Prostate gland (tissue), 2 donors: Measurements from ENCODE around the gene GARS1. TPM values are rescaled to one million over a fixed set of nuclear protein-coding genes. Genes with fewer than 3 reads are reported as not detected.

Experiments used
- DNase-seq: peaks from one replicate; pipeline ENCODE4 v3.0.0-alpha.2; 2019; ENCODE audit warnings: low spot score
- H3K27ac ChIP-seq, 2 donors: fragments of 200-600 bp; sonication (generic); 2 replicates each; pipeline ENCODE4 v1.5.1; 2017 to 2019
- H3K27me3 ChIP-seq: fragments of 200-600 bp; sonication (generic); replicated peaks from 2 replicates; pipeline ENCODE4 v1.5.1; 2019; ENCODE audit not compliant: insufficient read depth
- H3K36me3 ChIP-seq, 2 donors: fragments of 200-600 bp; sonication (generic); 1 replicate in 1 of 2; 2 replicates in 1 of 2; pipeline versions ENCODE4 v1.5.1 to v1.8.1; 2017 to 2019
- H3K4me1 ChIP-seq: fragments of 200-600 bp; sonication (generic); replicated peaks from 2 replicates; pipeline ENCODE4 v1.5.1; 2019
- H3K4me3 ChIP-seq, 2 donors: fragments of 200-600 bp; sonication (generic); 2 replicates each; pipeline ENCODE4 v1.5.1; 2017 to 2019
- H3K9me3 ChIP-seq: fragments of 200-600 bp; sonication (generic); 2 replicates; pipeline ENCODE4 v1.5.1; 2017
- CTCF ChIP-seq, 4 experiments: fragments of 200-600 bp in 2 of 4; fragments of 450-650 bp in 2 of 4; sonication (generic) in 2 of 4; IDR thresholded peaks; 1 replicate in 3 of 4; 2 replicates in 1 of 4; pipeline ENCODE4 v1.5.1; 2016 to 2019; ENCODE audit warnings: antibody characterized with exemption in 4 of 4, mild to moderate bottlenecking in 2 of 4, moderate library complexity in 2 of 4
- POLR2A ChIP-seq: fragments of 450-650 bp; IDR thresholded peaks from one replicate; pipeline ENCODE4 v1.6.1; 2016; ENCODE audit warnings: antibody characterized with exemption, mild to moderate bottlenecking
- POLR2AphosphoS5 ChIP-seq: sonication (generic); formaldehyde crosslinking; IDR thresholded peaks from one replicate; pipeline ENCODE4 v1.6.1; 2017; ENCODE audit warnings: antibody characterized with exemption
- WGBS: methylation state at CpG from one replicate; pipeline ENCODE4 v1.1.5; 2018; 5-methylcytosine and 5-hydroxymethylcytosine counted together
- intact Hi-C: fragments of 100-400 bp; cut with DNase I; formaldehyde crosslinking; loops from one replicate; pipeline ENCODE4 v1.14.2; 2022
- total RNA-seq, 2 donors: library from RNA; depleted of rRNA; stranded (reverse); fragments of >200 nt; gene quantifications; one replicate each; pipeline ENCODE4 v1.1.0, GENCODE V29; 2016

The GARS1 gene
- total RNA-seq, 2 donors from 2014 or later: 38.8 to 78.3 TPM

- no peaks in the 10 kb centered on the region for H3K27me3 ChIP-seq
Measured at GRCh38 chr7:30598121-30598876, 3.6 kb downstream of the GARS1 start.

GRCh38 chr7:30604901-30605300 lies 10.2 kb downstream of the GARS1 start:
- H3K9me3 ChIP-seq: no peaks in the 10 kb centered on the region
- H3K27me3 ChIP-seq: no peaks in the 10 kb centered on the region
- TF ChIP-seq POLR2AphosphoS5 (no peak), POLR2A (no peak), CTCF (IDR thresholded peaks at IDR 0.05) (no peak)
- peaks cover 3 to 6% of the 10 kb centered on the region in 2 donors for H3K36me3 ChIP-seq
- DNase-seq: no peak
- no peak overlapping the region for H3K4me3 ChIP-seq
- H3K27ac ChIP-seq: no peak overlapping the region
- WGBS: 86% methylated on average over 3 of the region's 3 CpGs
- H3K4me1 ChIP-seq: no peaks in the 10 kb centered on the region
- intact Hi-C loops: no loop called here

More at GRCh38 chr7:30598121-30598876, 3.6 kb downstream of the GARS1 start:
- Histone ChIP-seq H3K36me3 (peaks cover 1 to 2% of the 10 kb centered on the region in 2 donors), H3K4me1 (peaks cover 6% of the 10 kb centered on the region), H3K9me3 (no peaks in the 10 kb centered on the region), H3K4me3 (no peak overlapping the region), H3K27ac (no peak overlapping the region)
- intact Hi-C loops: no loop called here
- DNase-seq: no peak
- 92% methylated on average over 13 of the region's 13 CpGs for WGBS
- no peak for TF ChIP-seq POLR2A
- TF ChIP-seq CTCF (IDR thresholded peaks at IDR 0.05): no peak
- TF ChIP-seq POLR2AphosphoS5: no peak

- H3K9me3 ChIP-seq: no peaks in the 10 kb centered on the region
- no peaks in the 10 kb centered on the region for H3K4me1 ChIP-seq
- intact Hi-C loops: no loop called here
- no peak for DNase-seq
- no peaks in the 10 kb centered on the region for H3K27me3 ChIP-seq
- 93% methylated on average over 3 of the region's 3 CpGs for WGBS
- TF ChIP-seq CTCF (IDR thresholded peaks at IDR 0.05) (no peak), POLR2AphosphoS5 (no peak), POLR2A (no peak)
- H3K36me3 ChIP-seq: peaks cover 3 to 6% of the 10 kb centered on the region in 2 donors
- H3K27ac ChIP-seq: no peak overlapping the region
- no peak overlapping the region for H3K4me3 ChIP-seq
Measured at GRCh38 chr7:30605832-30606231, 11.2 kb downstream of the GARS1 start.

GRCh38 chr7:30612658-30613265 lies 18.1 kb downstream of the GARS1 start:
- Histone ChIP-seq H3K4me3 (no peak overlapping the region), H3K27me3 (no peaks in the 10 kb centered on the region), H3K4me1 (no peaks in the 10 kb centered on the region), H3K27ac (no peak overlapping the region), H3K36me3 (no peaks in the 10 kb centered on the region), H3K9me3 (no peaks in the 10 kb centered on the region)
- WGBS: 86% methylated on average over 6 of the region's 6 CpGs
- TF ChIP-seq CTCF (IDR thresholded peaks at IDR 0.05) (no peak), POLR2AphosphoS5 (no peak), POLR2A (no peak)
- no peak for DNase-seq
- intact Hi-C loops: no loop called here
